Measurements from ENCODE around the gene KCNK10.

KCNK10 gene

DNA sequence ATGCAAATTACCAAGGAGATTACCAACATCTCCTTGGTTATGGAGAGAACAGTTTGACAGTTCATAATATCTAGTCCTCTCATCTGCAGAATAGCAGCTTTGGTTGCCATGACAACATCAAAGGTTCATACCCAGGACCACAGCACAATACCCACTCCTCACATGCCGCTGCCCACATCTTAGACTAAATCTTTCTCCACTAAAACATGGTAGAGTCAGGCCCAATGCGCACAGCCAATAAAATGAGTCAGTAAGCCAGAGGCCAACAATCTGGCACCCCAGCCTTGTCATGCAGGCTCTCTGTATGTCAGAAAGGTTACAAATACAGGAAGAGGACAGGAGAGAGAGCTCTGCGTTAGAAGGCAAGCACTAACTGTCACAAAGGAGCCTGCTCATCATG lies 70.6 kb downstream of the KCNK10 start:
- Mint-ChIP-seq H3K36me3 (ENCODE audit: low read depth) (no peaks in the 10 kb centered on the region), H3K4me3 (no peak overlapping the region), H3K27ac (no peak overlapping the region), H3K4me1 (peaks cover 5% of the 10 kb centered on the region), H3K9me3 (no peaks in the 10 kb centered on the region), H3K27me3 (ENCODE audit: low read depth, poor library complexity) (peaks cover 59% of the 10 kb centered on the region)
- DNase-seq: no peak
- TF ChIP-seq, protein P1, sequence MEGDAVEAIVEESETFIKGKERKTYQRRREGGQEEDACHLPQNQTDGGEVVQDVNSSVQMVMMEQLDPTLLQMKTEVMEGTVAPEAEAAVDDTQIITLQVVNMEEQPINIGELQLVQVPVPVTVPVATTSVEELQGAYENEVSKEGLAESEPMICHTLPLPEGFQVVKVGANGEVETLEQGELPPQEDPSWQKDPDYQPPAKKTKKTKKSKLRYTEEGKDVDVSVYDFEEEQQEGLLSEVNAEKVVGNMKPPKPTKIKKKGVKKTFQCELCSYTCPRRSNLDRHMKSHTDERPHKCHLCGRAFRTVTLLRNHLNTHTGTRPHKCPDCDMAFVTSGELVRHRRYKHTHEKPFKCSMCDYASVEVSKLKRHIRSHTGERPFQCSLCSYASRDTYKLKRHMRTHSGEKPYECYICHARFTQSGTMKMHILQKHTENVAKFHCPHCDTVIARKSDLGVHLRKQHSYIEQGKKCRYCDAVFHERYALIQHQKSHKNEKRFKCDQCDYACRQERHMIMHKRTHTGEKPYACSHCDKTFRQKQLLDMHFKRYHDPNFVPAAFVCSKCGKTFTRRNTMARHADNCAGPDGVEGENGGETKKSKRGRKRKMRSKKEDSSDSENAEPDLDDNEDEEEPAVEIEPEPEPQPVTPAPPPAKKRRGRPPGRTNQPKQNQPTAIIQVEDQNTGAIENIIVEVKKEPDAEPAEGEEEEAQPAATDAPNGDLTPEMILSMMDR (IDR thresholded peaks at IDR 0.05): no peak

DNA sequence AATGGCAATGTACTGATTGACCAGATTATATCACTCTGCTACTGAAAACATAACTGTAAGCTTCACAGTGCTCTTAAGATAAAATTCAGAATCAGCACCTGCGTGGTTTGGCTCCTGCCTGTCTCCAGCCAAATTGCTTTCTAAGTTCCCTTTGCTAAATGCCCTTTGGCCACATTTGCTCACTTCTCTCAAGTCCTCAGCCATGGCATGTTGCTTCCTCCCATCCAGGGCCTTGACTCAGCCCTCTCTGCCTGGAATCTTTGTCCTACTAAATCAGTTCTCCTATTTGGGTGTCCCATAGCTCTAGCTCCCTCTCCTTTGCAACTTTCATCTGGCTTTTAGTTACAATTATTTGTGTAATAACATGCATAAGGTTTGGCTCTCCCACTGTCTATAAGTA lies 71.4 kb downstream of the KCNK10 start:
- Mint-ChIP-seq H3K4me1 (peaks cover 11% of the 10 kb centered on the region), H3K9me3 (no peaks in the 10 kb centered on the region), H3K36me3 (ENCODE audit: low read depth) (no peaks in the 10 kb centered on the region), H3K27ac (no peak overlapping the region), H3K27me3 (ENCODE audit: low read depth, poor library complexity) (peaks cover 65% of the 10 kb centered on the region), H3K4me3 (no peak overlapping the region)
- no peak for DNase-seq
- TF ChIP-seq, protein P1 (IDR thresholded peaks at IDR 0.05): no peak

DNA sequence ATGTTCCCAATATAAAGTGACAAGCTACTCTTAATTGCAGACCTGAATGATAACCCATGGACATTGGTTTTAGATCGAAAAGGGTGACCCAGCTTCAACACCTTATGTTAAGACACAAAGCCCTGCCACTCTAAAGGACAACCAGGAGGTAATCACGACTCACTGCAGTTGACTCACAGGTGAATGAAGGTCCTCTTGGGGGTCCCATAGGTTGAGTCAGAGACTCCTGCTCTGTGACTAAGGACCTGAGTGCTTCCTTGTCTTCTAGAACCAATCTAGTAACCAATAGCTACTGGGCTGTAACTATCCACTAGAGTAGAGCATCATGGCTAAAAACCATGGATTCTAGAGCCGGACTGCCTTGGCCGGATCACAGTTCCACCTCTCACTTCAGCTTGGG lies 73.8 kb downstream of the KCNK10 start:
- Mint-ChIP-seq H3K4me1 (peaks cover 28% of the 10 kb centered on the region), H3K27ac (no peak overlapping the region), H3K27me3 (ENCODE audit: low read depth, poor library complexity) (peaks cover 53% of the 10 kb centered on the region), H3K4me3 (no peak overlapping the region), H3K36me3 (ENCODE audit: low read depth) (no peaks in the 10 kb centered on the region), H3K9me3 (peaks cover 4% of the 10 kb centered on the region)
- TF ChIP-seq, protein P1 (IDR thresholded peaks at IDR 0.05): no peak
- no peak for DNase-seq

DNA sequence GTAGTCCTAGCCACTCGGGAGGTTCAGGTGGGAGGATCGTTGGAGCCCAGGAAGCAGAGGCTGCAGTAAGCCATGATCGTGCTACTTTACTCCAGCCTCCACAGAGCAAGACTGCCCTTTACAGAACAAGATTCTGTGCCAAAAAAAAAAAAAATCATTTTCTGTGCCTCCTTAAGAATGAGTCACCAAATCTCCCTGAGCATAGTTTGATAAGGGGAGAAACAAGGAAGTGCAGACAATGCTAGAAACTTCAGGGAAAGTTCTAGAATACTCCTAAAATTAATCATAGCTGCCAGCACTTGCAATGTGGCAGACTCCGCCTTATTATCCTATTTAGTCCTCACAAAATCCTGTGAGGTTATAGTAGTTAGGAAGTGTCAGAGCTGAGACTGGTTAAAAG lies 74.5 kb downstream of the KCNK10 start:
- DNase-seq: no peak

DNA sequence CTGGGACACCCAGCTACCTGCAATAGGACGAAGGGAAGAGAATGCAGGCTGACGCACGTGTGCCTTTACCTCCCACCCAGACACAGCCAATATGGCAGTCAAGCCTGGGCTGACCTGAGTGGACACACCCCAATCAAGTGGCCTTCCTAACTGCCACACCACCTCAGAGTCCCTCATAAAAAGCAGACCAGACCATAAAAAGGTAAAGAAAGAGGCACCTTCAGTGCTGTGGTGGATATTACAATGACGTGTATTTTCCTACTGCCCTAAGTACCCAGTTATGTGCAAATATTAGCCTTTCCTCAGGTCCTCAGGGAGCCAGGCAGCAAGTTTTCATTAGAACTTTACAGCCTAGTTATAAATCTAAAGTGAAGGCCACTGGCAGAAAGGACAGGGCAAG lies 75.8 kb downstream of the KCNK10 start:
- Mint-ChIP-seq H3K9me3 (peaks cover 4% of the 10 kb centered on the region), H3K27ac (no peak overlapping the region), H3K36me3 (ENCODE audit: low read depth) (no peaks in the 10 kb centered on the region), H3K4me1 (peaks cover 28% of the 10 kb centered on the region), H3K4me3 (no peak overlapping the region), H3K27me3 (ENCODE audit: low read depth, poor library complexity) (peaks cover 52% of the 10 kb centered on the region)
- no peak for DNase-seq
- TF ChIP-seq, protein P1 (IDR thresholded peaks at IDR 0.05): no peak

More for the DNA sequence above, 74.5 kb downstream of the KCNK10 start:
- Mint-ChIP-seq H3K9me3 (peaks cover 4% of the 10 kb centered on the region), H3K4me1 (peaks cover 28% of the 10 kb centered on the region), H3K36me3 (ENCODE audit: low read depth) (no peaks in the 10 kb centered on the region), H3K4me3 (no peak overlapping the region), H3K27me3 (ENCODE audit: low read depth, poor library complexity) (peaks cover 50% of the 10 kb centered on the region), H3K27ac (no peak overlapping the region)
- TF ChIP-seq, protein P1 (IDR thresholded peaks at IDR 0.05): no peak

DNA sequence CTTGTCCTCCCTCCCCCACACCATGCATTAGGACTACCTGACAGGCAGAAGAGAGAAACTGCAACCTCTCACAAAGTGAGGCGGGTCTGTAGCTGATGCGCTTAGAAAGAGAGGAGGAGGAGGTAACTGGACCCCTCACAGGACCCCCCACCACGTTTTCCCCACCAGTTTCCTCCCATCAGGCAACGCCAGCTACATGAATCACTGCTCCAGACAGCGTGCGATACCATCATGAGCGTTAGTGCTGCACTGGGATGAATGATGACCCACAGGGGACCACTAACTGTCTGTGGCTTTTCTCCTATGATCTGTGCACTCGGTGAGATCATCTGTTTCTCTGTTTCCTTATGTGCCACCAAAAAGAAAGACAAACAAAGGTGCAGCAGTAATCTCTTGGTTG lies 77.7 kb downstream of the KCNK10 start:
- Mint-ChIP-seq H3K27ac (peak overlapping the region; percentile 37), H3K4me3 (no peak overlapping the region), H3K36me3 (ENCODE audit: low read depth) (no peaks in the 10 kb centered on the region), H3K27me3 (ENCODE audit: low read depth, poor library complexity) (peaks cover 48% of the 10 kb centered on the region), H3K4me1 (peaks cover 28% of the 10 kb centered on the region), H3K9me3 (peaks cover 4% of the 10 kb centered on the region)
- DNase-seq: peak; percentile 85
- TF ChIP-seq, protein P1 (IDR thresholded peaks at IDR 0.05): no peak

All from nephron progenitor cell (in vitro differentiated cells).